ENCODE results near the gene KCNMA1.

- TF ChIP-seq POLR2AphosphoS5 (IDR thresholded peaks at IDR 0.05) (no peak), CTCF (IDR thresholded peaks at IDR 0.05) (no peak), POLR2A (IDR thresholded peaks at IDR 0.05) (no peak), EP300 (IDR thresholded peaks at IDR 0.05; ENCODE audit: low read depth) (no peak)
Observed at GRCh38 chr10:77005871-77006270, 631.7 kb downstream of the KCNMA1 start.
